ENCODE results near the gene APRT.

Gene APRT

DNA sequence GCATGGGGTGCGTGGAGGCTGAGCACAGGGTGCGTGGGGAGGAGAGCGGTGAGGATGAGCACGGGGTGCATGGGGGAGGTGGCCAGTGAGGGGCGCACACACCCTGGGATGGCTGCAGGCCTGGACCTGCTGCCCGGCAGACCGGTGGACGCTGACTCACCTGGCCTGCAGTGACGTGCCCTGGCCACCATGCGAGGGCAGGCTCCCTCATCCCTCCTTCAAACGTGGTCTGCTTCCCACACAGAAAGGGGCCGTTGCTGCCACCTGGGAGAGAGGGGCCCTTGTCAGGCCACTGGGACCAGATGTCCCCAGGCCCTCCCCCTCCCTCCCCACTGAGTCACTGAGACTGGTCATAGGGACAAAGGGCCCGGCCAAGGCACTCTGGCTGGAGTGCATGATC lies 20.1 kb upstream of the APRT start:
- CTCF ChIA-PET: no interaction called here
- POLR2A ChIA-PET: no interaction called here
- DNase-seq (ENCODE audit: extremely low spot score): no peak
- no peak for TF ChIP-seq CTCF (IDR thresholded peaks at IDR 0.05; ENCODE audit: control extremely low read depth, extremely low read depth, low read depth, missing control alignments)

- no peak for TF ChIP-seq CTCF (IDR thresholded peaks at IDR 0.05; ENCODE audit: control extremely low read depth, extremely low read depth, low read depth, missing control alignments)
Observed at GRCh38 chr16:88830783-88831182, 19.1 kb upstream of the APRT start.

GRCh38 chr16:88830258-88830657 lies 18.5 kb upstream of the APRT start:
- CTCF ChIA-PET: interaction anchor here (1.6 kb wide), 1 partner anchor 14 kb away, joined by 3 read pairs; no protein-coding TSS in a partner anchor
- TF ChIP-seq CTCF (IDR thresholded peaks at IDR 0.05; ENCODE audit: control extremely low read depth, extremely low read depth, low read depth, missing control alignments): no peak
- no peak for DNase-seq (ENCODE audit: extremely low spot score)
- POLR2A ChIA-PET: no interaction called here

More at GRCh38 chr16:88830783-88831182, 19.1 kb upstream of the APRT start:
- no peak for DNase-seq (ENCODE audit: extremely low spot score)
- CTCF ChIA-PET: interaction anchor here (1.6 kb wide), 1 partner anchor 14 kb away, joined by 3 read pairs; no protein-coding TSS in a partner anchor
- POLR2A ChIA-PET: no interaction called here

DNA sequence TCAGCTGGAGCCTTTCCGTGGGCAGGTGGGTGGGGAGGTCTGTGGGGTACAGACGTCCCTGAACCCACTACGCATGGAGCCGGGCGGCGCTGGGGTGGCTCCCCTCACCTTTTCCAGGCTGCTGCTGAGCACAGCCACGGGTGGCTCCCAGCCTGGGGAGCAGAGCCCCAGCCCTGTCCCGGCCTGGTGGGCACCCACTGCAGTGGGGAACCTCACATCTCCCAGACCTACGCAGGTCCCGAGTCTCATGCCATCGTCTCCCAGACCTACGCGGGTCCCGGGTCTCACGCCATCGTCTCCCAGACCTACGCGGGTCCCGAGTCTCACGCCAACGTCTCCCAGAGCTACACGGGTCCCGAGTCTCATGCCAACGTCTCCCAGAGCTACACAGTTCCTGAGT lies 17.0 kb upstream of the APRT start:
- CTCF ChIA-PET: no interaction called here
- no peak for TF ChIP-seq CTCF (IDR thresholded peaks at IDR 0.05; ENCODE audit: control extremely low read depth, extremely low read depth, low read depth, missing control alignments)
- POLR2A ChIA-PET: no interaction called here
- DNase-seq (ENCODE audit: extremely low spot score): no peak

DNA sequence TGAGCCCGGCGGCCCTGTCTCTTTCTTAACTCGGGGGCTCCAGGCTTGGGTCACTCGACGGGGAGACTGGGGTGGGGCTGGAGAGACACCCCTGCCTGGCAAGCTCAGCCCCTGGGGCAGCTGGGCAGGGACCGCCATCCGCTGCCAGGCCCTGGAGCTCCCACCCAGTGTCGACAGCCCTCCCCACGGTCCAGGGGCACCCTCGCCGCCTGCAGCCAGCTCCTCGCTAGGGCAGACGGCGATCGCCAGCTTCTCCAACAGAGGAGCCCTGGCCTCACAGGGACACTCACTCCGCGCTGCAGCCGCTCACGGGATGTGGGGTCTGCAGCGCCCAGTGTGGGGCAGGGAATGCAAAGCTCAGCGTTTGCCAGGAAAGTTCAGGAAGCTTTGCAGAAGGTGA lies 16.0 kb upstream of the APRT start:
- ChIA-PET POLR2A (no interaction called here), CTCF (interaction anchor here (1.0 kb wide), 1 partner anchor 24 kb away, joined by 3 read pairs; no protein-coding TSS in a partner anchor)
- no peak for DNase-seq (ENCODE audit: extremely low spot score)
- TF ChIP-seq CTCF (IDR thresholded peaks at IDR 0.05; ENCODE audit: control extremely low read depth, extremely low read depth, low read depth, missing control alignments): no peak

DNA sequence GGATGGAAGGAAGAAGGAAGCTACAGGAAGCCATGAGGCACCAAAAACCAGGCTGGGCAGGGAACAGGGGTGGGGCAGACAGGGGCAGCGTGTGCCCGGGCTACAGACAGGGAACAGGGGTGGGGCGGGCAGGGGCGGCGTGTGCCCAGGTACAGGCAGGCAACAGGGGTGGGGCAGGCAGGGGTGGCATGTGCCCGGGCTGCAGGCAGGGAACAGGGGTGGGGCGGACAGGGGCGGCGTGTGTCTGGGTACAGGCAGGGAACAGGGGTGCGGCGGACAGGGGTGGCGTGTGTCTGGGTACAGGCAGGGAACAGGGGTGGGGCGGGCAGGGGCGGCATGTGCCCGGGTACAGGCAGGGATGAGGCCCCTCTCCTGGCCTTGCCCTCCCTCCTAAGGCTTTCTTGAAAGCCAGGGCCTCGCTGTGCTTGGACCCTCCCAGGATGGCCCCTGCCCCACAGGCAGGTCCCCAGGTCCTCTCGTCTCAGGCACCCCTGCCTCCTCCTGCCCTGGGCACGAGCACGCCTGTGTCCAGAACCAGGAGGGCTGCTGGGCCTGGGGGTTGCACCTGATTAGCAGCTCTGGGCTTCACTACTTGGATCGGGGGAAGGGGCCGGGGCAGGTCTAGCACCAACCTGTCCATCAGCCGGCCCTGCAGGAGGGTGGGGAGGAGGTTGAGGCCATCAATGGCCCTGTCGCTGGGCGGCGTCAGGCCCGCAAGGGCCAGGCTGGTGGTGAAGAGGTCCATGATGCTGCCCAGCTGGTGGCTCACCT lies 14.5 kb upstream of the APRT start:
- ChIA-PET CTCF (interaction anchor here (0.9 kb wide), 1 partner anchor 81 kb away, joined by 4 read pairs; no protein-coding TSS in a partner anchor), POLR2A (no interaction called here)
- no peak for DNase-seq (ENCODE audit: extremely low spot score)
- TF ChIP-seq CTCF (IDR thresholded peaks at IDR 0.05; ENCODE audit: control extremely low read depth, extremely low read depth, low read depth, missing control alignments): no peak

Data from GM10248 (cell line).